Measurements from ENCODE around the gene CTNNA3. TPM values are rescaled to one million over a fixed set of nuclear protein-coding genes. Genes with fewer than 3 reads are reported as not detected.
"Not testable (repeated sequence)": the region's sequence is repeated elsewhere in the genome, so short reads cannot be mapped to it uniquely, and the experiment has no call there.

CTNNA3 gene
- total and polyA plus RNA-seq, 2 donors from 2014 or later: 0.45 to 0.72 TPM

GRCh38 chr10:67690540-67690939, 5.5 kb downstream of the CTNNA3 start:
- DNase-seq; H3K9ac ChIP-seq (ENCODE audit: low read length in 3 of 3); H3K36me3 ChIP-seq (ENCODE audit: control insufficient read depth in 2 of 3, insufficient read depth in 3 of 3, low read length in 3 of 3); H3K27ac ChIP-seq (ENCODE audit: low read depth in 2 of 2, low read length in 2 of 2); H3K27me3 ChIP-seq (ENCODE audit: control insufficient read depth, insufficient read depth, low read length); FAIRE-seq; H3K9me3 ChIP-seq (ENCODE audit: control insufficient read depth in 2 of 3, insufficient read depth in 1 of 3, low read length in 3 of 3); H3K4me1 ChIP-seq (ENCODE audit: control insufficient read depth in 2 of 3, insufficient read depth in 2 of 3, low read depth in 1 of 3, low read length in 3 of 3); H3K4me3 ChIP-seq (ENCODE audit: low read length in 3 of 3): not testable (repeated sequence)
- intact Hi-C loops (cut with DNase I): loop anchor here (10.0 kb wide), 1 partner anchor 84 kb away; no protein-coding TSS in a partner anchor

GRCh38 chr10:67684140-67684539, 11.9 kb downstream of the CTNNA3 start:
- H3K4me3 ChIP-seq (ENCODE audit: low read length in 3 of 3); intact Hi-C loops (cut with DNase I); H3K36me3 ChIP-seq (ENCODE audit: control insufficient read depth in 2 of 3, insufficient read depth in 3 of 3, low read length in 3 of 3); FAIRE-seq; H3K4me1 ChIP-seq (ENCODE audit: control insufficient read depth in 2 of 3, insufficient read depth in 2 of 3, low read depth in 1 of 3, low read length in 3 of 3); H3K27me3 ChIP-seq (ENCODE audit: control insufficient read depth, insufficient read depth, low read length); H3K27ac ChIP-seq (ENCODE audit: low read depth in 2 of 2, low read length in 2 of 2); DNase-seq; H3K9ac ChIP-seq (ENCODE audit: low read length in 3 of 3): not testable (repeated sequence)
- peaks cover 0 to 11% (median 4%) of the 10 kb centered on the region in 3 donors for H3K9me3 ChIP-seq (ENCODE audit: control insufficient read depth in 2 of 3, insufficient read depth in 1 of 3, low read length in 3 of 3)

- no peaks in the 10 kb centered on the region for H3K27me3 ChIP-seq (ENCODE audit: control insufficient read depth, insufficient read depth, low read length)
- H3K9me3 ChIP-seq (ENCODE audit: control insufficient read depth in 2 of 3, insufficient read depth in 1 of 3, low read length in 3 of 3): peaks cover 0 to under 1% (median under 1%) of the 10 kb centered on the region in 3 donors
- H3K4me3 ChIP-seq (ENCODE audit: low read length in 3 of 3): no peak overlapping the region
- no peak overlapping the region for H3K27ac ChIP-seq (ENCODE audit: low read depth in 2 of 2, low read length in 2 of 2)
- DNase-seq (no peak), FAIRE-seq (no peak)
- H3K36me3 ChIP-seq (ENCODE audit: control insufficient read depth in 2 of 3, insufficient read depth in 3 of 3, low read length in 3 of 3): no peaks in the 10 kb centered on the region
- no peaks in the 10 kb centered on the region for H3K4me1 ChIP-seq (ENCODE audit: control insufficient read depth in 2 of 3, insufficient read depth in 2 of 3, low read depth in 1 of 3, low read length in 3 of 3)
- H3K9ac ChIP-seq (ENCODE audit: low read length in 3 of 3): no peak overlapping the region
- intact Hi-C loops (cut with DNase I): no loop called here
- TF ChIP-seq CTCF (IDR thresholded peaks at IDR 0.05; ENCODE audit: borderline replicate concordance, extremely low read depth, insufficient read depth): no peak
Measured at GRCh38 chr10:67678335-67678974, 17.5 kb downstream of the CTNNA3 start.

- FAIRE-seq: no peak
- DNase-seq: no peak
- no peaks in the 10 kb centered on the region for H3K27me3 ChIP-seq (ENCODE audit: control insufficient read depth, insufficient read depth, low read length)
- no peaks in the 10 kb centered on the region for H3K36me3 ChIP-seq (ENCODE audit: control insufficient read depth in 2 of 3, insufficient read depth in 3 of 3, low read length in 3 of 3)
- intact Hi-C loops (cut with DNase I): no loop called here
- H3K4me1 ChIP-seq (ENCODE audit: control insufficient read depth in 2 of 3, insufficient read depth in 2 of 3, low read depth in 1 of 3, low read length in 3 of 3): no peaks in the 10 kb centered on the region
- TF ChIP-seq CTCF (IDR thresholded peaks at IDR 0.05; ENCODE audit: borderline replicate concordance, extremely low read depth, insufficient read depth): no peak
- no peak overlapping the region for H3K9ac ChIP-seq (ENCODE audit: low read length in 3 of 3)
- no peaks in the 10 kb centered on the region for H3K9me3 ChIP-seq (ENCODE audit: control insufficient read depth in 2 of 3, insufficient read depth in 1 of 3, low read length in 3 of 3)
- H3K27ac ChIP-seq (ENCODE audit: low read depth in 2 of 2, low read length in 2 of 2): no peak overlapping the region
- no peak overlapping the region for H3K4me3 ChIP-seq (ENCODE audit: low read length in 3 of 3)
Measured at GRCh38 chr10:67676208-67676825, 19.7 kb downstream of the CTNNA3 start.

Measured in kidney (tissue), 14 donors.